Activated naive CD8-positive, alpha-beta T cell (primary cell): ENCODE results near the gene ODAM.
"Not testable (repeated sequence)": the region's sequence is repeated elsewhere in the genome, so short reads cannot be mapped to it uniquely, and the experiment has no call there.

Experiments used
- H3K27ac Mint-ChIP-seq: one replicate; pipeline ENCODE4 v1.8.0; 2021; ENCODE audit warnings: mixed read lengths
- H3K27me3 Mint-ChIP-seq: one replicate; pipeline ENCODE4 v1.8.0; 2021; ENCODE audit warnings: mixed read lengths
- H3K36me3 Mint-ChIP-seq: one replicate; pipeline ENCODE4 v1.8.0; 2021; ENCODE audit warnings: mixed read lengths
- H3K4me1 Mint-ChIP-seq: one replicate; pipeline ENCODE4 v1.8.0; 2021; ENCODE audit warnings: low read depth, mixed read lengths
- H3K4me3 Mint-ChIP-seq: one replicate; pipeline ENCODE4 v1.8.0; 2021; ENCODE audit warnings: mild to moderate bottlenecking, mixed read lengths
- H3K9me3 Mint-ChIP-seq: one replicate; pipeline ENCODE4 v1.8.0; 2021; ENCODE audit warnings: low read depth, mixed read lengths

Gene ODAM

DNA sequence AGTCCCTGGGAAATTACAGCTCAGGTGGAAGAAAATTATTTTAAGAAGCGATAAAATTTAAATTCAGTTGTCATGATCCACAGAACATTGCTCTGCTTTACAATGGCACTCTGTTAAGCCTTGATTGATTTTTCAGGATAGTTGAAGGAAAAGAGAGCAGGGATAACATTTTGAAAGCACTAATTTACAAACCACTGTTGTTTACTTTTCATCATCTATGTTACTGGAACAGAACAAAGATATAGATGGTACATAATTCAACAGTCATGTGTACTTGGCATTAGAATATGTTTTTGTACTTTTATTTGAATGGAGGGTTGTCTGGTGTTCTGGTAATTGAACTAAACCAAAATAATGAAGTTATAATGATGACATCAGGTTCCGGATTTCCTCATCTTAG is 2.6 kb upstream of the ODAM start:
- H3K9me3 Mint-ChIP-seq: no peaks in the 10 kb centered on the region
- H3K4me1 Mint-ChIP-seq: no peaks in the 10 kb centered on the region
- H3K27ac Mint-ChIP-seq: no peak overlapping the region
- H3K36me3 Mint-ChIP-seq: no peaks in the 10 kb centered on the region
- H3K27me3 Mint-ChIP-seq: no peaks in the 10 kb centered on the region
- no peak overlapping the region for H3K4me3 Mint-ChIP-seq

DNA sequence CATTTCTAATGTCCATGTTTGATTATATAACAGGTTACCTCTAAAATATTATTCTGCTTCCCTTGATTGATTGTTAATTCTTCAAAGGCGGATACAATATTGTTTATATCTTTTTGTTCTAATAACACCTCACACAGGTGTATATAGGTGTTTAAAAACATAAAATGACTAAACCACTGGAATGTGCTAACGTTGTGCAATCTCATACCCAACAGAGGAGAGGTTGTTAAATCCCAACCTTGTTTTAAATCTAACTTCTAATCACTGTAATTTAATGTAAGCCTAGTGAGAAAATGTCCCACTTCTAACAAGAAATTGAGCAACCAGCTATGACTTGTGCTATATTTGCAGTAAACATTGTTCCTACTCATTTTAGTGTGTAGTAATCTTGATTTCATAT is 1.3 kb downstream of the ODAM start:
- Mint-ChIP-seq H3K4me3 (no peak overlapping the region), H3K4me1 (no peaks in the 10 kb centered on the region), H3K27ac (no peak overlapping the region), H3K9me3 (no peaks in the 10 kb centered on the region), H3K36me3 (no peaks in the 10 kb centered on the region), H3K27me3 (no peaks in the 10 kb centered on the region)

DNA sequence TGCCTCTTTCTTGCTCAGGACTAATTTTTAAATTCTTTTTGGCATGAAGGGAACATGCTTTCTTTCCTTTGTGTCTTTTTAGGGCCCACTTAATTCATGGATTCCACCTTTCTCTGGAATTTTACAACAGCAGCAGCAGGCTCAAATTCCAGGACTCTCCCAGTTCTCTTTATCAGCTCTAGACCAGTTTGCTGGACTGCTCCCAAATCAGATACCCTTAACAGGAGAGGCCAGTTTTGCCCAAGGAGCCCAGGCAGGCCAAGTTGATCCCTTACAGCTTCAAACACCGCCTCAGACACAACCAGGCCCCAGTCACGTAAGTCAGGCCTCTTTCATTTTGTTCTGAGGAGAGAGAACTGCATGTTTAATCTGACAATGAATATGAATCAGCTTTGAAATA is 2.3 kb downstream of the ODAM start:
- Mint-ChIP-seq H3K4me1 (no peaks in the 10 kb centered on the region), H3K9me3 (no peaks in the 10 kb centered on the region), H3K4me3 (no peak overlapping the region), H3K27me3 (no peaks in the 10 kb centered on the region), H3K27ac (no peak overlapping the region), H3K36me3 (no peaks in the 10 kb centered on the region)

DNA sequence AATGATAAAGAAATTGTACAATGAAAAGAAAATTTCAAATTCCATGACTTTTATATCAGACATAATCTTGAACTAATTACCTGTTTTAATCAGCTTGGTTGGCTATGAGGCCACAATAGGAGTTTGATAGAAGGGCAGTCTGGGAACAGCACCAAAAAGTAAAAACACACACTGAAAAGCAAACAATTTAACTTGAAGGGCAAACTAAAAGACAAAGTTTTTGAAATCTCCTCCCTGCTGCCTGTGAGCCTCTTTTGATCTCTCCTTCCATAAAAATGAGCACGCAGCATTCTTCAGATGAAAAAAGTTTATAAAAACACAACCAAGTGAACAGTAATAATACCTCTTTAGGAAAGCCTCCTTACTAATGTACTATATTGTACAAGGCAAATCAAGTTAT is 8.1 kb downstream of the ODAM start:
- no peaks in the 10 kb centered on the region for H3K27me3 Mint-ChIP-seq
- H3K36me3 Mint-ChIP-seq: no peaks in the 10 kb centered on the region
- H3K9me3 Mint-ChIP-seq: no peaks in the 10 kb centered on the region
- H3K4me3 Mint-ChIP-seq: no peak overlapping the region
- H3K4me1 Mint-ChIP-seq: no peaks in the 10 kb centered on the region
- no peak overlapping the region for H3K27ac Mint-ChIP-seq

DNA sequence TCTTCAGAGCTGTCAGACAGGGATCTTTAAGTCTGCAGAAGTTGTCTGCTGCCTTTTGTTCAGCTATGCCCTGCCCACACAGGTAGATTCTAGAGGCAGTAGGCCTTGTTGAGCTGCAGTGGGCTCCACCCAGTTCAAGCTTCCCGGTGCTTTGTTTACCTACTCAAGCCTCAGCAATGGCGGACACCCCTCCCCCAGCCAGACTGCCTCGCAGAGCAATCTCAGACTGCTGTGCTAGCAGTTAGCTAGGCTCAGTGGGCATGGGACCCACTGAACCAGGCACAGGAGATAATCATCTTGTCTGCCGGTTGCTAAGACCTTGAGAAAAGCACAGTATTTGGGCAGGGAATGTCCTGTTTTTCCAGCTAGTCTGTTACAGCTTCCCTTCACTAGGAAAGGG is 17.2 kb downstream of the ODAM start:
- H3K4me1 Mint-ChIP-seq, H3K4me3 Mint-ChIP-seq, H3K27me3 Mint-ChIP-seq, H3K27ac Mint-ChIP-seq, H3K36me3 Mint-ChIP-seq, H3K9me3 Mint-ChIP-seq: not testable (repeated sequence)

- not testable (repeated sequence) for H3K27me3 Mint-ChIP-seq, H3K9me3 Mint-ChIP-seq, H3K27ac Mint-ChIP-seq, H3K4me3 Mint-ChIP-seq, H3K4me1 Mint-ChIP-seq, H3K36me3 Mint-ChIP-seq
These were observed 20.6 kb downstream of the ODAM start for GRCh38 chr4:70216109-70216508.

DNA sequence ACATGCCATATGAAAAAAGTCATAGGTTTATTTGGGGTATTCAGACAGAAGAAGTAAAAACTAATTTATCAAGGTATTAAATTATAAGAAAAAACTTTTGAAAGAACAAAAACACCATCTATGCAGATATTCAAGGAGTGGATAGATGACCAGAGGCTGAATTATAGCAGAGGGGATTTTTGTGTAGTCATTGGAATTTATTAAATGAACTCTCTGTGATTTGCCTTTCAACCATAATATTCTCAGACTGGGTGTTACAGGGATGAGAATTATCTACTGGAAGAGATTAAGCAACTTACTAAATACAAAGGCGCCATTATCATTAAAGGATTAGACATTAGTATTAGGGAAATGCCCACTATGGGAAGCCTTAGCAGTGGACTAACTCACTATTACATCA is 21.0 kb downstream of the ODAM start:
- not testable (repeated sequence) for H3K9me3 Mint-ChIP-seq, H3K4me1 Mint-ChIP-seq, H3K36me3 Mint-ChIP-seq, H3K4me3 Mint-ChIP-seq, H3K27me3 Mint-ChIP-seq, H3K27ac Mint-ChIP-seq

DNA sequence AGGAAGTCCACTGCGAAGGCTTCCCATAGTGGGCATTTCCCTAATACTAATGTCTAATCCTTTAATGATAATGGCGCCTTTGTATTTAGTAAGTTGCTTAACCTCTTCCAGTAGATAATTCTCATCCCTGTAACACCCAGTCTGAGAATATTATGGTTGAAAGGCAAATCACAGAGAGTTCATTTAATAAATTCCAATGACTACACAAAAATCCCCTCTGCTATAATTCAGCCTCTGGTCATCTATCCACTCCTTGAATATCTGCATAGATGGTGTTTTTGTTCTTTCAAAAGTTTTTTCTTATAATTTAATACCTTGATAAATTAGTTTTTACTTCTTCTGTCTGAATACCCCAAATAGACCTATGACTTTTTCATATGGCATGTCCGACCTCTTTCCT is 25.9 kb downstream of the ODAM start:
- H3K4me1 Mint-ChIP-seq, H3K4me3 Mint-ChIP-seq, H3K27me3 Mint-ChIP-seq, H3K36me3 Mint-ChIP-seq, H3K27ac Mint-ChIP-seq, H3K9me3 Mint-ChIP-seq: not testable (repeated sequence)

- H3K4me1 Mint-ChIP-seq, H3K36me3 Mint-ChIP-seq, H3K27me3 Mint-ChIP-seq, H3K9me3 Mint-ChIP-seq, H3K27ac Mint-ChIP-seq, H3K4me3 Mint-ChIP-seq: not testable (repeated sequence)
These were observed 26.3 kb downstream of the ODAM start for GRCh38 chr4:70221818-70222217.

- H3K27me3 Mint-ChIP-seq: no peaks in the 10 kb centered on the region
- H3K36me3 Mint-ChIP-seq: no peaks in the 10 kb centered on the region
- no peaks in the 10 kb centered on the region for H3K9me3 Mint-ChIP-seq
- no peak within 1 kb of the TSS for H3K4me3 Mint-ChIP-seq
- H3K27ac Mint-ChIP-seq: no peak within 1 kb of the TSS
- no peaks in the 10 kb centered on the region for H3K4me1 Mint-ChIP-seq
These were observed 30.3 kb downstream of the ODAM start, which contains the start of gene FDCSP for GRCh38 chr4:70225824-70226223. TSS of gene FDCSP (plus strand) at chr4:70226124. CDS start at chr4:70231195, 5,071 bp downstream.

- Mint-ChIP-seq H3K36me3 (no peaks in the 10 kb centered on the region), H3K27ac (no peak overlapping the region), H3K9me3 (no peaks in the 10 kb centered on the region), H3K4me1 (no peaks in the 10 kb centered on the region), H3K27me3 (no peaks in the 10 kb centered on the region), H3K4me3 (no peak overlapping the region)
These were observed 40.6 kb downstream of the ODAM start for GRCh38 chr4:70236125-70236524.

DNA sequence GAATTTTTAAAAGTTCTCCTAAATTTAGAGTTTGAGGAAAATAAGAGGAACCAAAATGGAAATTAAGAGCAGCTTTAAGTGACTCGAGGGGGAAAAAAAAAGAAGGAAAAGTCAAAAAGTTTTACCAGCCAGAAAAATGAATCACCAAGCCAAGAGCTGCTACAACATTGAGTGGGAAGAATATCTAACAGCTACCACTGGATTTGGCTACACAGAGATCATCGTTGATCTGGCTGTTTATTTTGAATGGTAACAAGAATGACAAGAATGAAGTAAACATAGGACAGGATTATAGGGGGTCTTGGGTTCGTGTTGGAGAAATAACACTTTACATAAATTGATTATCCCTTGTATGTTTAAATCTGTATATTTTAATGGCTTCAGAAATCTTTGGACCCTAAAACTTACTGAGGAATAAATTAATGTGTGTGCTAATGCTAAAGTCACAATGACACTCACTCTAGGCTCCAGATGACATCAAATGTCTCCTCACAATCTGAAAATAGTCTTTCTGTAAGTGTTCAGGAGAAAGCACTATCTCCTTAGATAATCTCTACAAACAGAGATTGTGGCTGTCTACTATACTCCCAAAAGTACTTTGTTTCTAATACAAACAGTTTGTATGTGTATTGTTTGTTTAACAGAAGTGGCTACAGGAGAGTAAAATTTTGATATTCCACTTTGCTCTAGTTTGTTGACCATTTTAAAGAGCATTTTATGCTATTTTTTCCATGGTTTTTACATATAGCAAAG is 43.8 kb downstream of the ODAM start:
- H3K36me3 Mint-ChIP-seq: no peaks in the 10 kb centered on the region
- H3K27me3 Mint-ChIP-seq: no peaks in the 10 kb centered on the region
- H3K9me3 Mint-ChIP-seq: no peaks in the 10 kb centered on the region

DNA sequence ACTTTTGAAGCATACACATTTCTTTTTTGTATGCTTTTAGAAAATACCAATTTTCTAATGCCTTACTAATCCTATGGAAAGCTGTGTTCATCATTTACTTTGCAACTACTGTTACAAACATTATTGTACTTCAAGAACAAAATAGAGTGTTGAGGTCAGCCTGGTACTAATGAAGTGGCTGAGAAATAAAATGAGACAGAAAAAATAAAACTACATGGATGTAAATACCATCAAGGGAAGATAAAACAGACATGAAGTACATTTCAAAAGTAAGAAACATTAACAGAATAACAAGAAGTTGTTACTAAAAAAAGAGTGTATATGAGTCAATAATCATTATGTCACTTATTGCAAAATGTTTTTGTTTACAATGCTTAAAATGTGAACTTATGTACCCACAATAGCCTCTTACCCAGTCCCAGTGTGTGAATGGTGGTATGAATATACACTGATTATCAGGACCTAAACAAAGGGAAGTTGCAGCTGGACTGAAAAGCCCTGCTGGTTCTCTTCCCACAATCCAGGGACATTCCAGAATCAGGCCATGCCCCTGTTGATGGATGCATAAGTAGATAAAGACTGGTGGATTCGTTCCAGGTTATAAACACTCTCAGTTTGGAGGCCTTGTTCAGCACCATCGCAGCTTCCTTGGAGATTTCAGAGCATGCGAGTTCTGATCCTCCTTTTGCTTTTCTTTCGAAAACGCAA is 44.5 kb downstream of the ODAM start:
- Mint-ChIP-seq H3K27me3 (no peaks in the 10 kb centered on the region), H3K9me3 (no peaks in the 10 kb centered on the region), H3K4me1 (no peaks in the 10 kb centered on the region), H3K27ac (no peak overlapping the region), H3K4me3 (no peak overlapping the region), H3K36me3 (no peaks in the 10 kb centered on the region)

More for the DNA sequence above, 43.8 kb downstream of the ODAM start:
- Mint-ChIP-seq H3K4me1 (no peaks in the 10 kb centered on the region), H3K4me3 (no peak overlapping the region), H3K27ac (no peak overlapping the region)

- not testable (repeated sequence) for H3K9me3 Mint-ChIP-seq, H3K4me3 Mint-ChIP-seq, H3K36me3 Mint-ChIP-seq, H3K27me3 Mint-ChIP-seq, H3K27ac Mint-ChIP-seq, H3K4me1 Mint-ChIP-seq
These were observed 46.8 kb downstream of the ODAM start, which contains the start of gene CSN3 for GRCh38 chr4:70242297-70242696. TSS of gene CSN3 (plus strand) at chr4:70242597. CDS start at chr4:70244820, 2,223 bp downstream.

DNA sequence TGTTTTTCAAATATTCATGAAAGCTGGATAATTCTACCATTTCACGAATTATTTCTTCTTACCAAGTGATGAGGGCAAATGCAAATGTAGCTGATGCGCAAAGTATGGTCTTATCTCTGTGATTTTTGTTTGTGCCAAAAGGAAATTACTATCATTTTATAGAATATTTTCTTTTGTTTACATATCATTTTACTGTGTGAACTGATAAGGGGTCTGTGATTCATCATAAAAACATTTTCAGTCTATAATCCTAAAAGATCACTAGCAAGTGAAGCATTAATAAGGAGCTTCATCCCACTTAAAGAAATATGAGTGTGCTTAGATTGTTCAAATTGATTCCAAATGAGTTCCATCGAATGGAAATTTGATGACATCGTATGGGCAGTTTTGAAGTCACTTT is 47.6 kb downstream of the ODAM start:
- no peak overlapping the region for H3K27ac Mint-ChIP-seq
- H3K9me3 Mint-ChIP-seq: no peaks in the 10 kb centered on the region

More for the DNA sequence above, 47.6 kb downstream of the ODAM start:
- H3K4me1 Mint-ChIP-seq: no peaks in the 10 kb centered on the region
- H3K4me3 Mint-ChIP-seq: no peak overlapping the region
- H3K36me3 Mint-ChIP-seq: no peaks in the 10 kb centered on the region
- no peaks in the 10 kb centered on the region for H3K27me3 Mint-ChIP-seq
